Measurements from ENCODE around the gene TSGA10IP.

TSGA10IP gene

GRCh38 chr11:66004186-66004585, 58.9 kb downstream of the TSGA10IP start:
- DNase-seq (no peak), ATAC-seq (replicated peaks) (no peak)
- H3K9me3 Mint-ChIP-seq, result no peaks in the 10 kb centered on the region
- H3K27me3 Mint-ChIP-seq, result no peaks in the 10 kb centered on the region
- H3K4me1 Mint-ChIP-seq (ENCODE audit: low read depth in 2 of 2), result peaks cover 16 to 28% of the 10 kb centered on the region in 2 donors
- peaks cover 31% of the 10 kb centered on the region for H3K36me3 Mint-ChIP-seq (ENCODE audit: insufficient read depth)
- H3K27ac Mint-ChIP-seq, result peak overlapping the region in 1 of 2 donors; percentile 26
- no peak overlapping the region for H3K4me3 Mint-ChIP-seq

GRCh38 chr11:66006134-66006890, 61.0 kb downstream of the TSGA10IP start:
- H3K4me3 Mint-ChIP-seq, result no peak overlapping the region
- no peak overlapping the region for H3K27ac Mint-ChIP-seq
- peaks cover 4 to 18% of the 10 kb centered on the region in 2 donors for H3K4me1 Mint-ChIP-seq (ENCODE audit: low read depth in 2 of 2)
- H3K27me3 Mint-ChIP-seq, result peaks cover 4 to 9% of the 10 kb centered on the region in 2 donors
- no peaks in the 10 kb centered on the region for H3K9me3 Mint-ChIP-seq
- no peak for ATAC-seq (replicated peaks)
- peaks cover 21% of the 10 kb centered on the region for H3K36me3 Mint-ChIP-seq (ENCODE audit: insufficient read depth)
- DNase-seq, result no peak

- Mint-ChIP-seq H3K4me1 (ENCODE audit: low read depth in 2 of 2) (peaks cover 4 to 14% of the 10 kb centered on the region in 2 donors), H3K36me3 (ENCODE audit: insufficient read depth) (peaks cover 20% of the 10 kb centered on the region), H3K27me3 (peaks cover 4 to 9% of the 10 kb centered on the region in 2 donors), H3K4me3 (no peak overlapping the region), H3K9me3 (no peaks in the 10 kb centered on the region), H3K27ac (no peak overlapping the region)
- ATAC-seq (replicated peaks) (no peak), DNase-seq (no peak)
Measured at GRCh38 chr11:66006891-66007176, 61.6 kb downstream of the TSGA10IP start.

- Mint-ChIP-seq H3K27me3 (peaks cover 4 to 12% of the 10 kb centered on the region in 2 donors), H3K36me3 (ENCODE audit: insufficient read depth) (peaks cover 16% of the 10 kb centered on the region), H3K27ac (no peak overlapping the region), H3K4me3 (no peak overlapping the region), H3K9me3 (no peaks in the 10 kb centered on the region), H3K4me1 (ENCODE audit: low read depth in 2 of 2) (peaks cover 3 to 11% of the 10 kb centered on the region in 2 donors)
- no peak for ATAC-seq (replicated peaks)
- no peak for DNase-seq
Measured at GRCh38 chr11:66007201-66007634, 61.9 kb downstream of the TSGA10IP start.

- no peak overlapping the region for H3K27ac Mint-ChIP-seq
- peaks cover 13% of the 10 kb centered on the region for H3K36me3 Mint-ChIP-seq (ENCODE audit: insufficient read depth)
- H3K9me3 Mint-ChIP-seq, result no peaks in the 10 kb centered on the region
- peaks cover 4 to 21% of the 10 kb centered on the region in 2 donors for H3K27me3 Mint-ChIP-seq
- H3K4me3 Mint-ChIP-seq, result no peak overlapping the region
- ATAC-seq (replicated peaks) (no peak), DNase-seq (no peak)
- peaks cover 0 to 5% of the 10 kb centered on the region in 2 donors for H3K4me1 Mint-ChIP-seq (ENCODE audit: low read depth in 2 of 2)
Measured at GRCh38 chr11:66008095-66008467, 62.8 kb downstream of the TSGA10IP start.

GRCh38 chr11:66008468-66009101, 63.3 kb downstream of the TSGA10IP start:
- H3K27ac Mint-ChIP-seq, result no peak overlapping the region
- H3K9me3 Mint-ChIP-seq, result no peaks in the 10 kb centered on the region
- peaks cover 11% of the 10 kb centered on the region for H3K36me3 Mint-ChIP-seq (ENCODE audit: insufficient read depth)
- no peak for DNase-seq
- ATAC-seq (replicated peaks), result no peak
- peaks cover 4 to 25% of the 10 kb centered on the region in 2 donors for H3K27me3 Mint-ChIP-seq
- no peak overlapping the region for H3K4me3 Mint-ChIP-seq
- H3K4me1 Mint-ChIP-seq (ENCODE audit: low read depth in 2 of 2), result peaks cover 0 to 2% of the 10 kb centered on the region in 2 donors
